ENCODE results near the gene TMEM88.
A peak's percentile ranks its signal among the peaks of the same experiment; 100 is the strongest.
"Not testable (repeated sequence)": the region's sequence is repeated elsewhere in the genome, so short reads cannot be mapped to it uniquely, and the experiment has no call there.

The TMEM88 gene, protein sequence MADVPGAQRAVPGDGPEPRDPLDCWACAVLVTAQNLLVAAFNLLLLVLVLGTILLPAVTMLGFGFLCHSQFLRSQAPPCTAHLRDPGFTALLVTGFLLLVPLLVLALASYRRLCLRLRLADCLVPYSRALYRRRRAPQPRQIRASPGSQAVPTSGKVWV

DNA sequence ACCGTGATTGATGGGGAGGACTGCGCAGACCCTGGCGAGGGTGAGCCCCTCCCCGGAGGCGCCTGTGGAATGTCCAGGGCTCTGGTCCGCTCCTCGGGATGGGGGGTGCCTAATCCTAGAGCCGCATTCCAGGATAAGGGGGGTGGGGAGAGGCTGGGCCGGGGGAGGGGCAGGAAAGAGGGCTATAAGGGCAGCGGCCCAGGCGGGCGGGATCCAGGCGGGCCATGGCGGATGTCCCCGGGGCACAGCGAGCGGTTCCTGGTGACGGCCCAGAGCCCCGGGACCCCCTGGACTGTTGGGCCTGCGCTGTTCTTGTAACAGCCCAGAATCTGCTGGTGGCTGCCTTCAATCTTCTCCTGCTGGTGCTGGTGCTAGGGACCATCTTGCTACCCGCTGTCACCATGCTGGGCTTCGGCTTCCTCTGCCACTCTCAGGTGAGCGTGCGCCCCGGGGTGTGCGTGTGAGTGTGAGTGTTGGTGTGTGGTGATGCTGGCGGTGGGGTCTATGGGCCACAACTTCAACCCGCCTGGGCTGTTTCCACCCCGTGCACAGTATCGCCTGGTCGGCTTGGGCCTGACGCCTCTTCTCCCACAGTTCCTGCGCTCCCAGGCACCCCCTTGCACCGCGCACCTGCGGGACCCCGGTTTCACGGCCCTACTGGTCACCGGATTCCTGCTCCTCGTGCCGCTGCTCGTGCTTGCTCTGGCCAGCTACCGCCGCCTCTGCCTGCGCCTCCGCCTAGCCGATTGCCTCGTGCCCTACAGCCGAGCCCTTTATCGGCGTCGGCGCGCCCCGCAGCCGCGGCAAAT, at the start of gene TMEM88:
Gene TMEM88 (plus strand): TSS at position 216 of the 809 bp plus-strand sequence. CDS start 9 bp downstream, at position 225.
- DNase-seq: peak; percentile 28 to 30

DNA sequence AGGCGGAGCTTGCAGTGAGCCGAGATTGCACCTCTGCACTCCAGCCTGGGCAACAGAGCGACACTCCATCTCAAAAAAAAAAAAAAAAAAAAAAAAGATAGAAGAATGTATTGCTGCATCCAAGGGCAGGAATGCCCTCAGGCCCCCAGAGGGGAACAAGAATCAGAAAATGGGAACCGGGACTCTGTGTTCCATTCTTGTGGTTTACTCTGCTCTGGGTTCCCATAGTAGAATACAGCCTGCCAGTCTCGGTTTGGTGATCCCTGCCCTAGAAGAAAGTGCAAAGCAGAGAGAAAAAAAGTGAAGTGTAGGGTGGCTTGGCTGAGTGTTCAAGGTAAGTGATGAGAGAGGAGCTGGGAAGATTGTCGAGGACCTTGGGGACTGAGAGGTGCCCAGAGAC, 48.3 kb upstream of the TMEM88 start:
- no peak for DNase-seq

DNA sequence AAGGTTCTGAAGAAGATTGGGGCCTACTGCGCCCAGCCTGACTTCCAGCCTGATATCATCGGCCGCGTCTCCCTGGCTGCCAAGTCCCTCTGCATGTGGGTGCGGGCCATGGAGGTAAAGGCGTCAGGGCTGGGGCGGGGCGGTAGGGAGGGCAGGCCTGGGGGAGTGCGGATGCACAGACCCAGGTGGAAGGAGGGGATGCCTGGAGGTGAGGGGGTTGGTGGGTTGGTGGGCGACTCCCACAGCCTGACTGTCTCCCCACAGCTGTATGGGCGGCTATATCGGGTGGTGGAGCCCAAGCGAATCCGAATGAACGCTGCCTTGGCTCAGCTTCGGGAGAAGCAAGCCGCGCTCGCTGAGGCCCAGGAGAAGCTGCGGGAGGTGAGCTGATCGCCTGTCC, 47.7 kb upstream of the TMEM88 start:
- DNase-seq: no peak

DNA sequence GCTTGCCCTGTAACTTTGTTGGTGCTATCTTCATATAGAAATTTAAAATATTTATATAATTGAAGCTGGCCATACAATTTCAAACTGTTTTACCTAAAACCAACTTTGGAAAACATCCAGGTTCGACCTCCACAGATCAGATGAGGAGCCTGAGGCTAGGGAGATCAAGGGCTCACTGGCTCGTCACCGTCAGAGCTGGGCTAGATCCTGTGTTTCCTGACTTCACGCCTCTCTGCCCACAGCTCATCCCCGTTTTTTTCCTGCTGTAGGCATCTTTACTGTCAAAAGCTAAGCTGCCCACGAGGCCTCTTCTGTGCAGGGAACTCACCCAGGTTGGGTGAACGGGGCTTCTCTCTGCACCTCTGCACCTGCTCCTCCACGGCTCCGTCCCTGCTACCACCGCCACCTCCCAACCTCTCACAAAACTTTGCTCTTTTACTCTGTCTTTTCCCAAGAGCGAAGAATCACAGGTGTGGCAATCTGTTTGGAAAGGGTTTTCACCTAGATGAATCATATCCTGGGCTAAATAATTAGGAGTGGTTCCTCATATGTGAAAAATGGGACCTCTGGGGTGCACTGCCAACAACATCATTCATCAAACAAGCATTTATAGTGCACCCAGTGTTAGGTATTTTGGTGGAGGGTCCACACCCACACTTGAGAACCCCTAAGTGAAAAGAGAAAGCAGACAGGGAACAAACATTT, 45.6 kb upstream of the TMEM88 start:
- DNase-seq: no peak

DNA sequence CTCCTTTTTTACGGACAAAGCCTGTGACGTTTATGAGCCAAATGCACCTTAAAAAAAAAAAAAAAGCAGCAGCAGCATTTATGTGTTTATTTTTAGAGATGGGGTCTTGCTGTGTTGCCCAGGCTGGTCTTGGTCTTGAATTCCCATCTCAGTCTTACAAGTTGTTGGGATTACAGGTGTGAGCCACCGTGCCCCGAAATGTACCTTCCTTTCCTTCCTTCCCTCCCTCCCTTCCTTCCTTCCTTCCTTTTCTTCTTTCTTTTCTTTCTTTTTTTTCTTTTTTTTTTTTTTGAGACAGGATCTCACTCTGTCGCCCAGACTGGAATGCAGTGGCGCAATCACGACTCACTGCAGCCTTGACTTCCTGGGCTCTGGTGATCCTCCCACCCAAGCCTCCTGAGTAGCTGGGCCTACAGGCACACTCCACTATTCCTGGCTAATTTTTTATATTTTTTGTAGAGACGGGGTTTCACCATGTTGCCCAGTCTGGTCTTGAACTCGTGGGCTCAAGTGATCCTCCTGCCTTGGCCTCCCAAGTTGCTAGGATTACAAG, 45.0 kb upstream of the TMEM88 start:
- not testable (repeated sequence) for DNase-seq

DNA sequence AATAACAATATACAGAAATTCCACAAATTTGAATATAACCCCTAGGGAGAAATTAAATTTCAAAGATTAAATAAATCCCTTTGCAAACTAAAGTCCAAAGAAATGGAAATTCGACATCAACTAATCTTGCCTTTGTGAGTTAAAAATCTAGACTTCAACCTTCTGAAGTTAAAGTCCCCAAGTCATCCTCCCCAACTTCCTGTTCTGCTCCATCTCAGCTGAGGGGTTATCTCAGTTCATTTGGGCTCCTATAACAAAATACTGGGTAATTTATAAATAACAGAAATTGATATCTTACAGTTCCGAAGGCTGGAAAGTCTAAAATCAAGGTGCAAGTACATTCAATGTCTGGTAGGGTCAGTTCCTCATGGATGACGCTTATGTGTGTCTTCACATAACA, 43.6 kb upstream of the TMEM88 start:
- DNase-seq: no peak

DNA sequence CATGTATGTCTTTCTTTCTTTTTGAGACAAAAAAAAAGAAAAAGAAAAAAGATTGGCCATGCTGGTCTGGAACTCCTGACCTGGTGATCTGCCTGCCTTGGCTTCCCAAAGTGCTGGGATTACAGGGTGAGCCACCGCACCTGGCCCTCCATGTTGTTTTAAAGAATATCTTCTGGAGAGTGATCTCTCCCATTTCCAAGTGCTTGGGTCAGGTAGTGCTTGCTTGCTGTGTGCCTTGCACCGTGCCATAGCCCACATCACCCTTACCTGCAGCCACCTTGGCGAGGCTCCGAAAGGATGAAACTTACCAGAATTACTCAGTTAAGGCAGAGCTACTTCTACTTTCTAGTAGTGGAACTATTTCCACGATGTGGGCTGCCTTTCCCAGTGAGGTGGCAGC, 39.9 kb upstream of the TMEM88 start:
- DNase-seq: no peak

DNA sequence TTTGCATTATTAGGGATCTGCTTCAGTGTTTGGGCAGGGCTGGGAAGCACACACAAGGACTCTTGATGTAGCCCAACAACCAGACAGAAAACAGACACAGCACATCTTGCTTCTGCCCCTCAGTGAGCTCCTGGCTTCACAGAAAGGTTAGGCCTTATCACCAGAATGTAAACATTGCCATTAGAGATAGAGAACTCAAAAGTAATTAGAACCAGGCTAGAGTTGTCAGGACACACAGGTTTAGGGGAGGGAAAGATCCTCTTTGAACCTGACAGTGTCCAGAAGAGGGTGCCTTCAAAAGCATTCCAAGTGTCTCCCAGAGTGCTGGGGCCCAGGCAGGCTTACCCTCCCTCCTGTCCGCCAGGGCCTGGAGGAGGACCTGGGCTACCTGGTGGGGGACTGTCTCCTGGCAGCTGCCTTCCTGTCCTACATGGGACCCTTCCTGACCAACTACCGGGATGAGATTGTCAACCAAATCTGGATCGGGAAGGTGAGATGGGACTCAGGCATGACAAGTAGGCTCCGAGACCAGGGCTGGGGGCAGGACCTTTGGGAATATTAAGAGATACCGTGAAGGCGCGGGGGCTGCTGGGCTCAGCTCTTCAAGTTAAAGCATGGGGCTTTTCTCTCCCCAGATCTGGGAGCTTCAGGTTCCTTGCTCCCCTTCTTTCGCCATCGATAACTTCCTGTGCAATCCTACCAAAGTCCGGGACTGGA, 37.8 kb upstream of the TMEM88 start:
- no peak for DNase-seq

DNA sequence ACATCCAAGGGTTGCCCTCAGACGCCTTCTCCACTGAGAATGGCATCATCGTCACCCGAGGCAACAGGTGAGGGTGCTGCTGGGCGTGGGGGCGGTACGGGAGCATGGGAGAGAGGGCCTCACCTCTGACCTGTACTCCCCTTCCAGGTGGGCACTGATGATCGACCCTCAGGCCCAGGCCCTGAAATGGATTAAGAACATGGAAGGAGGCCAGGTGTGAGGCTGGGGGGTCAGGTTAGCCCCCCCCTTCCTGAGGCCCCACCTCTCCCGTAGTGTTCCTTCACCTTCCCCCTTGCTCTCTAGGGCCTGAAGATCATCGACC, 37.3 kb upstream of the TMEM88 start:
- no peak for DNase-seq

DNA sequence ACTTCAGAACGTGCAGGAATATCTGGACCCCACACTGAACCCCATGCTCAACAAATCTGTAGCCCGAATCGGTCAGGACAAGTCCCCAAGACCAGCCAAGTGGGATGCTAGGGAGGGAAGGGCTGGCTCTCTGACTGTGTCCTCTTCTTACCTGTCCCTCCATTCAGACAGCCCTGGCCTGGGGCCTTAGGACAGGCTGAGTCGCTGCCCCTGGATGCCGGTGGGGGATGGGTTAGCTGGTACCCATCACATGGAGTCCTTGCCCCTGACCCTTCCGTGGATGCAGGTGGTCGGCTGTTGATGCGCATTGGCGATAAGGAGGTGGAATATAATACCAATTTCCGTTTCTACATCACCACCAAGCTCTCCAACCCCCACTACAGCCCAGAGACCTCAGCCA, 36.8 kb upstream of the TMEM88 start:
- no peak for DNase-seq

DNA sequence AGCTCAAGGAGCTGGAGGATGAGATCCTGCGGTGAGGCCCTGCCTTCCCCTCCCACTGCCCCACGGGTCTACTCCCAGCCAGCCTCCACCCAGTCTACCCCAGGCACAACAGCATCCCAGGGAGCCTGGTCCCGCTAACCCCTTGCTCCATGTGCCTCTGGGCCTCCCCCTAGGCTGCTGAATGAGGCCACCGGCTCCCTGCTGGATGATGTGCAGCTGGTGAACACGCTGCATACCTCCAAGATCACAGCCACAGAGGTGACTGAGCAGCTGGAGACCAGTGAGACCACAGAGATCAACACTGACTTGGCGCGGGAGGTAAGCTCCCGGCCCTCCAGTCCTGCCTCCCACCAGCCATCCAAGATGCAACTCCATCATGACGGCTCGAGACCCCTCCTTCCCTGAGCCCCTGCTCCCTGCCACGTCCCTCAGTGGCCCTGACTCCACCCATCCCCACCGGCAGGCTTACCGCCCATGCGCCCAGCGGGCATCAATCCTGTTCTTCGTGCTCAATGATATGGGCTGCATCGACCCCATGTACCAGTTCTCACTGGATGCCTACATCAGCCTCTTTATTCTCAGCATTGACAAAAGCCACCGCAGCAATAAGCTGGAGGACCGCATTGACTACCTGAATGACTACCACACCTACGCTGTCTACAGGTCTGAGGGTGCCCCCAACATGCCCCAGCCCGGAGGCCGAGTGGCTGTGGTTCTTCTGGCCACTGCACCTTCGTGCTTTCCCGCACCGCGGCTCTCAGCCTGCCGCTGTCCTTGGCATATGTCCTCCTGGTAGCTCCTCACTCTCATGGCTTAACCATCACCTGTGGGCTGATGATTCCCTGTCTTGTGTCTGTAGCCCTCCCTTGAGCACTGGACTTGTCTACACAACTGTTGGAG, 35.9 kb upstream of the TMEM88 start:
- no peak for DNase-seq

DNA sequence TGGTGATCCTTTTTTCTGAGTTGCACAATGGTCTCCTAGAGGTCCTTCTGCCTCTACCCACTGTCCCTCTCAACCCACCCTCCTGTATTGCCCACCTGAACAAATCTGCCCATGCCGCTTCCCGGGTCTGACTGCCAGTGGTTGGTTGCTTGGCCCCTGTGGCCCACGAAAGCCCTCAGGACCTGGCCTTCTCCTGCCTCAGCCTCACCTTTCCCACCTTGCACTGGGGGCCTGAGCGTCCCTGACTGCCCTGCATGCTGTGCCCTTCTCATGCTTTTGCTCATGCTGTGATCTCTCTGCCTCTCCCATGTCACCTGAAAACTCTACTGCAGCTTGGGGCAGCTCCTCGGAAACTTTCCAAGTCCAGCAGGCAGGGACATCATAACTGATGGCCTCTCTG, 34.6 kb upstream of the TMEM88 start:
- no peak for DNase-seq

DNA sequence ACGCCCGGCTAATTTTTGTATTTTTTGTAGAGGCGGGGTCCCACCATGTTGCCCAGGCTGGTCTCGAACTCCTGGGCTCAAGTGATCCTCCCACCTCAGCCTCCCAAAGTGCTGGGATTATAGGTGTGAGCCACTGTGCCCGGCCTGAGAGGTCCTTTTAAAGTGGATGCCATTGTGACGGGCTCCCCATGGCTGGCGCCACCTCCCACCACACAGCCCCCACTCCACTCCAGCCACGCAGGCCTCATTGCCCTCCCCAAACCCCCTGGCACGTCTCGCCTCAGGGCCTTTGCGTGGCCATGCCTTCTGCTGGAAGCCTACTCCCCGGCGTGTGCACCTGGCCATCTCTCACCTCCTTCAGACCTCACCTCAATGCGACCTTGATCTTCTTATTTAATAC, 32.7 kb upstream of the TMEM88 start:
- DNase-seq: no peak

DNA sequence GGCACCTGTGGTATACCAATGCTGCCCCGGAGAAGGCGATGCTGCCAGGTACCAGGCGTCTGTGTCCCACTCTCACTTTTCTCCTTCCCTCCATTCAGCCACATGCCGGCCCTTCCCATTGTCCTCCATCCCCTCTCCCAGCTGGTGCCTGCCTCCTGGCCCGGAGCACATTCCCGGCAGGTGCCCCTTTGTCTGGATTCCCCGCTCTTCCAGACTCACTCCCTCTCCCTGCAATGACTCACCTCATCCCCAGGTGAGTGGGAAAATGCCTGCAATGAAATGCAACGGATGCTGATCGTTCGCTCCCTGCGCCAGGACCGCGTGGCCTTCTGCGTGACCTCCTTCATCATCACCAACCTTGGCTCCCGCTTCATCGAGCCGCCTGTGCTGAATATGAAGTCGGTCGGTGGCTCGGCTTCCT, 31.3 kb upstream of the TMEM88 start:
- DNase-seq: no peak

DNA sequence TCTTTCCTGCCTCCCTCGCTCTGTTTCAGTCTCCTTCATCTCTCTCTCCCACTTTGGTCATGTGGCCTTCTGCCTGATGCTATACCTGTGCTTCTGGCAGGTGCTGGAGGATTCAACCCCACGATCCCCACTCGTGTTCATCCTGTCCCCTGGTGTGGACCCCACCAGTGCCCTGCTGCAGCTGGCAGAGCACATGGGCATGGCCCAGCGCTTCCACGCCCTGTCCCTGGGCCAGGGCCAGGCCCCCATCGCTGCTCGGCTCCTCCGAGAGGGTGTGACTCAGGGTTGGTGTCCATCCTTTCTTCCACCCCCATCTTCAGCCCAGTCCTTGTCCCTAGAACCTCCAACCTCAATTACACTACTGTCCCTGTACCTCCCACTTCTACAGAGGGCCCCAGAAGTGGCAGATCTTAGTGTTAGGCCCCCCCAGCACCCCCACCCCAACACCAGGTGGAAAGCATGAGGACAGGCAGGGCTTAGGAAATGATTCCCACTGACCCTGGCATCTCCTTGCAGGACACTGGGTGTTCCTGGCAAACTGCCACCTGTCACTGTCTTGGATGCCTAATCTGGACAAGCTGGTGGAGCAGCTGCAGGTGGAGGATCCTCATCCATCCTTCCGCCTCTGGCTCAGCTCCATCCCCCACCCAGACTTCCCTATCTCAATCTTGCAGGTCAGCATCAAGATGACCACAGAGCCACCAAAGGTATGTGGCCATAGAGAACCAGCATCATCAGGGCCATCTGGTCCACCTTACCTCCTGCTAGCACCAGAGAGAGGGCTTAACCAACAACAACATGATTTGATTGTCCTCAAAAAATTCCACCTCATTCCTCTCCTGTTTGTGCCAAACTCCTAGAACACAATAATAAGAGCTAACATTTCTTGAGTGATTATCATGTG, 30.6 kb upstream of the TMEM88 start:
- no peak for DNase-seq

DNA sequence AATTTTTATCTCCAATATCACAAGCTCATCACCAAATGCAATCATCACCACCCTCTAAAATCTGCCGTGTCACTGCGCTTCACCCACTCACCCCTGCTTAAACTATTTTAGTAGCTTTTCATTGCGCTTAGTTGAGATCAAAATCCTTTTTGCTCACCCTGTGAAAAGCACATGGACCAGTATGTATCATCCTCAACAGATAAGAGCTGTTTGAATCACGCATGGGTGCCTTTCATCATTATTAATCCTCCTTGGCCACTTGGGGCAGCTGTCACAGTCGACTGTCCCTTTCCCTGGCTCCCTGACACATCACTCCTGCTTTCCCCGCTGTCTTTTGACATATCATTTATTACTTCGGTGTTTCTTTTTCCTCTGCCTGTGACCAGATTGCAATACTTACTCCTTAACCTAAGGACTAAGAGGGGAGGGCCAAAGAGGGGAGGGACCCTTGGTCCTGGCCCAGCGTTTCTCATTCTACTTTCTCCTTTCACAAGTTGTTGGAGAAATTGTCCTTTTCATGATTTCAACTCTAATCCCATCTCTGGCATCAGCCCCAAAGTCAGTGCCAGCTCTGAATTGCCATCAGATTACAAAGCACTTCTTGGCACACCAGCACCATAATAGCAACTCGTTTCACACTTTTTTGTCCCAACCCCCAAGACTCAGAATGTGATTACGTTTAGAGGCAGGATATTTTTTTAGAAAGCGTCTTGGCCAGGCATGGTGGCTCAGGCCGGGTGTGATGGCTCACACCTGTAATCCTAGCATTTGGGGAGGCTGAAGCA, 29.5 kb upstream of the TMEM88 start:
- DNase-seq: no peak

DNA sequence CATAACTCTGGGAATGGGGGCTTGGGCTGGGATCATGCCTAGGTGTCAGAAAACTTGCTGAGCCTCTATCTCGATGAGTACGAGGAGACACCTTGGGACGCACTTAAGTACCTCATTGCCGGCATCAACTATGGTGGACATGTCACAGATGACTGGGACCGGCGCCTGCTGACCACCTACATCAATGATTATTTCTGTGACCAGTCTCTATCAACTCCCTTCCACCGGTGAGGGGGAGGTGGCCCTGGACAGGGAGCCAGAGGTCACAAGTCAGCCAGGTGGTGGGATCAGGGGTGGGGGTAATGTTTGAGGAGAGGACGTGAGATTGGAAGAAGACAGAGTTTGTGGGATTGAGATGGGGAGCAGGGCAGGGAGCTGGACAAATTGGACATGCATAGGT, 24.2 kb upstream of the TMEM88 start:
- DNase-seq: no peak

DNA sequence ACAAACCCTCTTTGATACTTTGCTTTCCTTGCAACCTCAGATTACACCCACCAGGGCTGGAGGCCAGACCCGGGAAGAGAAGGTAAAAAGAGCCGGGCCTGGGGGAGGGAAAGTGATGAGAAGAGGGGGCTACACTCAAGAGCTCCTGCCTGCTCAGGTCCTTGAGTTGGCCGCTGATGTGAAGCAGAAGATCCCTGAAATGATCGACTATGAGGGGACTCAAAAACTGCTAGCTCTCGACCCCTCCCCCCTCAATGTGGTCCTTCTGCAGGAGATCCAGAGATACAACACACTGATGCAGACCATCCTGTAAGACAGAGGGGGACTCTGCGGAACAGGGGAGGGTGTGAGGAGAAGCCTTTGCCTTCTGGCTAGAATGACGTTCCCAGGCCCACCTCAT, 23.6 kb upstream of the TMEM88 start:
- no peak for DNase-seq

DNA sequence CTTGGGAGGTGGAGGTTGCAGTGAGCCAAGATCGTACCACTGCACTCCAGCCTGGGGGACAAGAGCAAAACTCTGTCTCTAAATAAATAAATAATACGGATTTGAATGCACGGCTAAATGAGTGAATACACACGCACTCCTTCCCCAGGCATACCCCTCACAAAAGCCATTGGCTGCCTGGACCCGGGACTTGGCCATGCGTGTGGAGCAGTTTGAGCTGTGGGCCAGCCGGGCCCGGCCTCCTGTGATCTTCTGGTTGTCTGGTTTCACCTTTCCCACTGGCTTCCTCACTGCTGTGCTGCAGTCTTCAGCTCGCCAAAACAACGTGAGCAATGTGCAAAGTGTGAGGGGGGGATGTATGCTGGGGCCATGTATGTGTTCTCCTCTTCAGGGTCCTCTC, 22.4 kb upstream of the TMEM88 start:
- DNase-seq: no peak

All from activated CD4-positive, alpha-beta T cell treated with anti-CD3 and anti-CD28 coated beads, Interleukin-2, amount 50 U/mL, for 4 hours (primary cell).